Measurements from ENCODE around the gene DSCAM.

Gene DSCAM

DNA sequence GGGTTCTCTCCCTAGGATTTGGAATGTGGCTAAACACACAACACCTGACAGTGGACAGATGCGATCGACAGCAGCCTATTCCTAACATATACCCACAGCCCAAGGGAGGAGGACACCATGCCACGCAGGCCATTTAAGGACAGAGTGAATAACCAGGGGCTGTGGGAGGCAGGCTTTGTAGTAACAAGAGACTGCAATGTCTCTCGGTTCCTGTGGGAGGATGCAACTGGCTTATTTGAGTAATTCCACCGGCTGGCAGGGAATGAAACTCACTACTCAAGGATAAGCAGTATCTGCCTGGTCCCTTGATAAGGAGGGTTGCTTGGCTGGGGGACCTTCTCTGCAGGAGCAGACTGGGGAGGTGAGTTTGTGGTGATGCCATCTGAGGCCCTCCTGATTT lies 870.2 kb downstream of the DSCAM start:
- no peak for DNase-seq (ENCODE audit: low spot score)

DNA sequence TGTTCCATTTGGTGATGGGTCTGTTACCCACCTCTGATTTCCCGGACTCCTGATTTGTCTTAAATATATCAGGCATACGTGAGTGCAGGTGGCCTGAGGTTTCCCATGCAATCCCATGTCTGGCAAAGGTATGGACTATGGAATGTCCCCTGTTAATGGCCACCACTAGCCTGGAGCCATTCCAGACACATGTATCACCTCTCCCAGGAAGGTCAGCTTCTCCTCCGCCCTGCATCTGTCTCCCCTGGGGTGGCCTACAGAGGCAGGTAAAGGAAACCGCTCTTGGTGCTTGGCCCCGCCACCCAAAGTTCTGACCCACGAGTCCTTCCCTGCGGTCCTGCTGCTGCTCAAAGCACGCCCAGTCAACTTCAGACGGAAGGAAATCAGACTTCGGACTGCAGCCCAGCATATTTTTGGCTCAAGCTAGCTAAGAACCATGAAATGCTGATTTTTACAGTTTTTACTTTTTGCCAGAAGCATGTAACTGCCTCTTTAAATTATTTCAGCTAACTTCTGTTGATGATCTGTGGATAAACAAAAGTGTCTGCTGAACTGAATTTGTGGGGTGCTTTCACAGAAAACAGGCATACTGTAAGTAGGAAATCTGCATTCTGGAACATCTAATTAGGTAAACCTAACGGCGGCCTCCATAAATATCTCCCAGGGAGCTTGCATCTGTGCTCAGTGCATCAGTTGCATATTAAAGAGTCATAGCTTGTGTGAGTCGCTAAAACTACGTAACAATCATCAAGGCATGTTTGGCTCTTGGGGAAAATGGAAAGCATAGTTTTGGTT lies 873.8 kb downstream of the DSCAM start:
- no peak for DNase-seq (ENCODE audit: low spot score)

DNA sequence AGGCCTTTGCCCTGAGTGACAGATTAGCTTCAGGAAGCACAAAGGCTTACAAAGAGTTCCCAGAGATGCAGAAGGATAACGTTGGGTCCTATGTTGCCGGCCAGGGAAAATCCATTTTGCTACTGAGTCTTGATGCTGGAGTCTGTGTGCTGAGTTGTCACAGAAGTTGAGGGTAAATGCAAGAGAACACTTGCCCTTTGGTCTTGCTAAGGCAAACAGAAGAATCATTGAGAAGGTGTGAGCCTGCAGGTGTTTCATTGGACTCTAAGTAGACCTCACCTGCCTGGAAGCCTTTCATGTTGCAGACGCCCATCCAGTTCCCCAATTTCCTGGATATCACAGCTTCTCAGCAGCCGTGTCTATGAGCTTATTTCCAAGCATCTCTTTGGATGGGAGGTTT lies 874.5 kb downstream of the DSCAM start:
- no peak for DNase-seq (ENCODE audit: low spot score)

DNA sequence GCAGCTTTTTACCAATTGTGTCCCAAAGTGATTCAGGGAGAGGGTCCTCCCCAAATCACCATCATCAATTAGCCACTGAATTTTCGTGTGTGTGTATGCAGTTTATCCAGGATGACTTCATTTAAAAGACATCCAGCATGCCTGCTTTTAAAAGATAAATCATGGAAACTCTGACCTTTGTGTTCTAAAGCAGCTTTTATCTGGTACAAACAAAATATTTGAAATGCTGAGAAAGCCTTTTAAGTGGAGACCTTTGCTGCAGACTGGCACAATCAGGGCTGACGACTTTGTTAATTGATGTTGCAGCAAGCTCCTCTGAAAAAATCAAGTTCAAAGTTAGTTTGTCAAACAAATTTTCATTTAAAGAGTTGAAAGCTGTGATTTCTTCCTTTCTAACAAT lies 875.0 kb downstream of the DSCAM start:
- DNase-seq (ENCODE audit: low spot score) = no peak

DNA sequence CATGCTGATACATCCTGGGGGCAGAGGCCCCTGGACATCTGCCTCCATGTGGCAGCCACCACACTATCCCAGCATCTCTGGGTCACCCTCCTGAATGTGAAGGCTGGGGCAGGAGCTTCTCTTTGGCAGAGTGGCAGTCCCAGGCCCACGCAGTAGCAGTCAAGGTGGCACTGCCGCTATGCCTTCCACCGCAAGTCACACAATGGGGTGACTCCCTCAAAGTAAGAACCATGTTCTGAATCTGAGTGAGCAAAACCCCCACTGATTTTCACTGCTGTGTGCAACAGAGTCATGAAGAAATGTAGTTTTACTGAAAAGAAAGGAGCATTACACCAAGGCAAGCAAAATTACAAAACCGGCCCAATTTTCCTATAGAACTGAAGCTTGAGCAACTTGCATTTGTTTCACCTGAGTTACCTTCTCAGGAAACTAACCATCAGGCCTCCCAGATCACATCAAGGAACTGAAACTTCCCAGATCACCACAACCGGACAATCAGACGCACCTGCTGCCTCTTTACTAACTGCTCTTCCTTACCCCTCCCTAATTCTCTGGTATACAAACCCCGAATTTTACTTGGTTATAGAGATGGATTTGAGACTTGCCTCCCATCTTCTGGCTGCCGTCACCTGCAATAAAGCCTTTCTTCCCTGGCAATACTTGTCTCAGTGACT lies 877.1 kb downstream of the DSCAM start:
- no peak for DNase-seq (ENCODE audit: low spot score)

DNA sequence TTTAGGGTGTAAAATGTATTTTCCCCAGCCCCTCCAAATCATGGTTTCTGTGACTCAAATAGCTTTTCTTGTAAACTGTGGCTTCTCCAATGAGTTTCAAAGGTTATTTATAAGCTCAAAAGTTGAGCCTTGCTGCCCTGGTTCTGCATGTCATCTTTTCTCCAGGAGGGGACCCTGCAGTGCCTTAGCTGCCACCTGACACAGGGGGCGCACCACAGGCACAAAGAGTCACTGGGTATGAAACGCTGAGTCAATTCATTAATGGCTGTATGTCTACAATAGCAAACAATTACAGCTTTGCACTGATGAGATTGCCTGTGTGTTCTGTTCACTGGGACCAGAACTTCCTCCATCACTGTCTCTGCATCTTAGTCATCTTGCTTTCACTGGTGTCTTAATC lies 878.9 kb downstream of the DSCAM start:
- DNase-seq (ENCODE audit: low spot score) = no peak

DNA sequence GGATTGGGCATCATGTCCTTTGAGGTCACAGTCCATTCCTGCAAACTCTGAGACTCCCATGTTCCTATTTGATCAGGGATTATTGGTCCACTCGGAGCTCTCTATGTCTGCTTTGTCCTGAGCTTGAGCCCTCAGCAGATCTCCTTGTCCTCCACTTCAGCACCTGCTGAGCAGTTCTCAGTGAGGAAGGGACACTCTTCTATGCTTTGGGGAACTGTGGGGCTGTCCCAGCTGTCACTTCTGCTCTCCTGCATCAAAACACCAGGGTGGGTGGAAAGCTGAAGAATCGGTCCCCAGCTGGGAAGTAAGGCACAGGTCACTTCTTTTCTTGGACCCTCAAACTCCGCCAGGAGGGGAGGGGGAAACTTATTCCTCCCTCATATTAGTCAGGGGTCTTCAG lies 880.2 kb downstream of the DSCAM start:
- DNase-seq (ENCODE audit: low spot score) = no peak

DNA sequence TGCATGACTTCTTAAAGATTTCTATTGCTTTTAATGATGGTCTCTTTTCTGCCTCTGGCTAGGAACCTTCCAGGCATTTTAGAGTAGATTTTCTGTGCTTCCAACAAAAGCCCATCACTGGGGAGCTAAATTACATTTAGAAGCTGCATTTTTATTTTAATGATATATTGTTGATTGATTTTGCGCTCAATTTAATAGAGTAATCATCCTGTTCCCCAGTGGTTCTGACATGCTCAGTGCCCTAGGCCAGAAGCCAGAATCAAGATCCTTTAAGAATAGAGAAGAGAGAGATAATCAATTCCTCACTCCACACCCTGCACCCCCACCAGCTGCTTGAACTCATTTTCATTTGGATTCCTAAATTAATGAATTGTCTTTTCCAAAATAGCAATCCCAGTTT lies 881.9 kb downstream of the DSCAM start:
- no peak for DNase-seq (ENCODE audit: low spot score)

DNA sequence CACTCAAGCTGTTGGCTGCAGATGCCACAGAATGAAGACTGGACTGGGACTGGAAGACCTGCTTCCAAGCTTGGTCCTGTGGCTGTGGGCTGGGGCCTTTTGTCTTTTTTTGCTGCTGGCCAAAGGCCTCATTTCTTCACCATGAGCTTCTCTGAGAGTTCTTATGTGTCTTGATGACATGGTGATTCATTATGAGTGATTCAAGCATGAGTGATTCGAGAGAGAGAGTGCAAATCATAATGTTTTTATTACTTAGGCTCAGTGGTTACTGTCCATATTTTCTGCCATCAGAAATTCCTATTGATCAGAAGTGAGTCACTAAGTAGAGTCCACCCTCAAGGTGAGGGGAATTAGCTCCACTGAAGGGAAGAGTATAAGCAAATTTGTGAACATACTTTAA lies 885.7 kb downstream of the DSCAM start:
- DNase-seq (ENCODE audit: low spot score) = no peak

Measured in NAMALWA (cell line).